GM23338 (cell line): Measurements from ENCODE around the gene ZAP70.

Source experiments
- CREB1 ChIP-seq: fragments of 250-450 bp; sonication (Bioruptor Pico); IDR thresholded peaks from 2 replicates; pipeline ENCODE4 v1.5.0; 2020; ENCODE audit warnings: low read depth, mild to moderate bottlenecking, moderate library complexity
- EZH2 ChIP-seq: fragments of 200-600 bp; sonication (generic); IDR thresholded peaks from one replicate; pipeline ENCODE4 v1.8.0; 2017; ENCODE audit warnings: antibody characterized with exemption, mild to moderate bottlenecking, low read depth; ENCODE audit not compliant: unreplicated experiment
- EZH2phosphoT487 ChIP-seq: fragments of 200-600 bp; sonication (generic); IDR thresholded peaks from one replicate; pipeline ENCODE4 v1.8.1; 2018; ENCODE audit warnings: antibody characterized with exemption; ENCODE audit not compliant: unreplicated experiment
- JUNB ChIP-seq: IDR thresholded peaks from one replicate; pipeline ENCODE4 v1.6.1; 2016; ENCODE audit warnings: antibody characterized with exemption; ENCODE audit not compliant: unreplicated experiment
- NANOG ChIP-seq: IDR thresholded peaks from 2 replicates; pipeline ENCODE4 v1.6.1; 2016; ENCODE audit warnings: antibody characterized with exemption, borderline replicate concordance
- POLR2AphosphoS5 ChIP-seq: IDR thresholded peaks from 2 replicates; pipeline ENCODE4 v1.6.1; 2016; ENCODE audit warnings: antibody characterized with exemption, low read depth
- TF ChIP-seq, protein P1 (sequence below), 2 experiments: fragments of 200-600 bp in 1 of 2; sonication (generic) in 1 of 2; conservative IDR thresholded peaks; 2 replicates each; pipeline versions ENCODE4 v1.5.1 to v1.6.1; 2016 to 2017; ENCODE audit warnings: antibody characterized with exemption in 2 of 2, low read depth in 2 of 2, mild to moderate bottlenecking in 2 of 2, moderate library complexity in 1 of 2
- TF ChIP-seq, protein P2 (sequence below): IDR thresholded peaks from one replicate; pipeline ENCODE4 v1.6.1; 2018; ENCODE audit warnings: antibody characterized with exemption; ENCODE audit not compliant: unreplicated experiment

DNA sequence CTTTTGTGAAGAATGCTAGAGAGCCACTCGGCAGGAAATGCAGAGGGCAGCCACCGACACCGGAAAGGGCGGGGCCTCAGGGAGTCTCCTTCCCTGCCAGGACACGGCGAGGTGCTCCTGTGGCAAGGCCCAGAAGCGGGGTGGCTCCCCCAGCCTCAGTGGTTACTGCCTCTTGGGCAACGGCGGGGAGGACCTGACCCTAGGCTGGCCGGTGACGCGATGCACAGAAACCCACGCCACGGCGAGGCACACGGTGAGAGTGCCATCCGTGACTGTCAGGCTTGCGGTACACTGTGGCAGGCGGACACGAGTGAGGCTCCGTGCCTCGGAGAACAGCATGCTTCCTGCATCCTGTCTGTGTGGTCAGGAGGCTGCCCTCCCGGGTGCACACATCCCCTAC, 47.8 kb downstream of the ZAP70 start:
- TF ChIP-seq, protein P1, sequence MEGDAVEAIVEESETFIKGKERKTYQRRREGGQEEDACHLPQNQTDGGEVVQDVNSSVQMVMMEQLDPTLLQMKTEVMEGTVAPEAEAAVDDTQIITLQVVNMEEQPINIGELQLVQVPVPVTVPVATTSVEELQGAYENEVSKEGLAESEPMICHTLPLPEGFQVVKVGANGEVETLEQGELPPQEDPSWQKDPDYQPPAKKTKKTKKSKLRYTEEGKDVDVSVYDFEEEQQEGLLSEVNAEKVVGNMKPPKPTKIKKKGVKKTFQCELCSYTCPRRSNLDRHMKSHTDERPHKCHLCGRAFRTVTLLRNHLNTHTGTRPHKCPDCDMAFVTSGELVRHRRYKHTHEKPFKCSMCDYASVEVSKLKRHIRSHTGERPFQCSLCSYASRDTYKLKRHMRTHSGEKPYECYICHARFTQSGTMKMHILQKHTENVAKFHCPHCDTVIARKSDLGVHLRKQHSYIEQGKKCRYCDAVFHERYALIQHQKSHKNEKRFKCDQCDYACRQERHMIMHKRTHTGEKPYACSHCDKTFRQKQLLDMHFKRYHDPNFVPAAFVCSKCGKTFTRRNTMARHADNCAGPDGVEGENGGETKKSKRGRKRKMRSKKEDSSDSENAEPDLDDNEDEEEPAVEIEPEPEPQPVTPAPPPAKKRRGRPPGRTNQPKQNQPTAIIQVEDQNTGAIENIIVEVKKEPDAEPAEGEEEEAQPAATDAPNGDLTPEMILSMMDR (conservative IDR thresholded peaks at IDR 0.05; ENCODE audit: low read depth in 2 of 2), result no peak
- TF ChIP-seq EZH2 (no peak), JUNB (no peak), POLR2AphosphoS5 (no peak), CREB1 (CRISPR knock-in tag) (no peak), NANOG (no peak), EZH2phosphoT487 (no peak)
- TF ChIP-seq, protein P2, sequence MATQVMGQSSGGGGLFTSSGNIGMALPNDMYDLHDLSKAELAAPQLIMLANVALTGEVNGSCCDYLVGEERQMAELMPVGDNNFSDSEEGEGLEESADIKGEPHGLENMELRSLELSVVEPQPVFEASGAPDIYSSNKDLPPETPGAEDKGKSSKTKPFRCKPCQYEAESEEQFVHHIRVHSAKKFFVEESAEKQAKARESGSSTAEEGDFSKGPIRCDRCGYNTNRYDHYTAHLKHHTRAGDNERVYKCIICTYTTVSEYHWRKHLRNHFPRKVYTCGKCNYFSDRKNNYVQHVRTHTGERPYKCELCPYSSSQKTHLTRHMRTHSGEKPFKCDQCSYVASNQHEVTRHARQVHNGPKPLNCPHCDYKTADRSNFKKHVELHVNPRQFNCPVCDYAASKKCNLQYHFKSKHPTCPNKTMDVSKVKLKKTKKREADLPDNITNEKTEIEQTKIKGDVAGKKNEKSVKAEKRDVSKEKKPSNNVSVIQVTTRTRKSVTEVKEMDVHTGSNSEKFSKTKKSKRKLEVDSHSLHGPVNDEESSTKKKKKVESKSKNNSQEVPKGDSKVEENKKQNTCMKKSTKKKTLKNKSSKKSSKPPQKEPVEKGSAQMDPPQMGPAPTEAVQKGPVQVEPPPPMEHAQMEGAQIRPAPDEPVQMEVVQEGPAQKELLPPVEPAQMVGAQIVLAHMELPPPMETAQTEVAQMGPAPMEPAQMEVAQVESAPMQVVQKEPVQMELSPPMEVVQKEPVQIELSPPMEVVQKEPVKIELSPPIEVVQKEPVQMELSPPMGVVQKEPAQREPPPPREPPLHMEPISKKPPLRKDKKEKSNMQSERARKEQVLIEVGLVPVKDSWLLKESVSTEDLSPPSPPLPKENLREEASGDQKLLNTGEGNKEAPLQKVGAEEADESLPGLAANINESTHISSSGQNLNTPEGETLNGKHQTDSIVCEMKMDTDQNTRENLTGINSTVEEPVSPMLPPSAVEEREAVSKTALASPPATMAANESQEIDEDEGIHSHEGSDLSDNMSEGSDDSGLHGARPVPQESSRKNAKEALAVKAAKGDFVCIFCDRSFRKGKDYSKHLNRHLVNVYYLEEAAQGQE, result no peak
